ENCODE data around the gene SNAPC3.

DNA sequence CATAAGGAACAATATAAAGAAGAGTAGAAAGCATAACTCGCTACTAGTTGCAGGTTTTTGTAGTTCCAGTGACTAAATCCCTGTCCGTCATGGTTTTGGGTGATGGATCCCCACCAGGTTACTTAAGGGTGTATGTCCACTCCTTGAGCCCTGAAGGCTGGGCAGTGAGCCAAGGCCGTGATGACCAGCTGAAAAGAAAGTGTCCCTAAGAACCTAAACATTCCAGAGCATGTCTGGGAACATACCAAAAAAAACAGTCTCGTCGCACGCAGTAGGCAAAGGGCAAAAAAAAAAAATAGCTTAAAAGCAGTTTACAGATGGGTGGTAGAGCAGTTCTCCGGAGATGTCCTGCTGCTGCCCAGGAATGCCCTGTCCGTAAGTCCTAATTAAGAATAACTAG lies 21.4 kb upstream of the SNAPC3 start:
- TF ChIP-seq, protein P1, sequence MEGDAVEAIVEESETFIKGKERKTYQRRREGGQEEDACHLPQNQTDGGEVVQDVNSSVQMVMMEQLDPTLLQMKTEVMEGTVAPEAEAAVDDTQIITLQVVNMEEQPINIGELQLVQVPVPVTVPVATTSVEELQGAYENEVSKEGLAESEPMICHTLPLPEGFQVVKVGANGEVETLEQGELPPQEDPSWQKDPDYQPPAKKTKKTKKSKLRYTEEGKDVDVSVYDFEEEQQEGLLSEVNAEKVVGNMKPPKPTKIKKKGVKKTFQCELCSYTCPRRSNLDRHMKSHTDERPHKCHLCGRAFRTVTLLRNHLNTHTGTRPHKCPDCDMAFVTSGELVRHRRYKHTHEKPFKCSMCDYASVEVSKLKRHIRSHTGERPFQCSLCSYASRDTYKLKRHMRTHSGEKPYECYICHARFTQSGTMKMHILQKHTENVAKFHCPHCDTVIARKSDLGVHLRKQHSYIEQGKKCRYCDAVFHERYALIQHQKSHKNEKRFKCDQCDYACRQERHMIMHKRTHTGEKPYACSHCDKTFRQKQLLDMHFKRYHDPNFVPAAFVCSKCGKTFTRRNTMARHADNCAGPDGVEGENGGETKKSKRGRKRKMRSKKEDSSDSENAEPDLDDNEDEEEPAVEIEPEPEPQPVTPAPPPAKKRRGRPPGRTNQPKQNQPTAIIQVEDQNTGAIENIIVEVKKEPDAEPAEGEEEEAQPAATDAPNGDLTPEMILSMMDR (conservative IDR thresholded peaks at IDR 0.05; ENCODE audit: low read length): no peak
- no peak for TF ChIP-seq EZH2phosphoT487 (IDR thresholded peaks at IDR 0.05; ENCODE audit: borderline replicate concordance, low read depth, low read length)

Measured in OCI-LY7 (cell line).